Eye (tissue), 1 donor: Measurements from ENCODE around the gene C14orf93.
"Not testable (repeated sequence)": the region's sequence is repeated elsewhere in the genome, so short reads cannot be mapped to it uniquely, and the experiment has no call there.

Experiments used
- DNase-seq: peaks from one replicate; pipeline ENCODE4 v3.0.0-alpha.2; 2015

The C14orf93 gene

GRCh38 chr14:22972313-22972930, 37.5 kb downstream of the C14orf93 start:
- no peak for DNase-seq

- DNase-seq: no peak
Measured at GRCh38 chr14:22971152-22971551, 38.8 kb downstream of the C14orf93 start.

GRCh38 chr14:22966783-22967269, 43.1 kb downstream of the C14orf93 start:
- DNase-seq: no peak

GRCh38 chr14:22965916-22966782, 43.8 kb downstream of the C14orf93 start:
- DNase-seq: not testable (repeated sequence)

GRCh38 chr14:22962061-22962676, 47.8 kb downstream of the C14orf93 start:
- DNase-seq: no peak

GRCh38 chr14:22955702-22956569, 54.0 kb downstream of the C14orf93 start:
- DNase-seq: no peak

- DNase-seq: no peak
Measured at GRCh38 chr14:22952418-22952817, 57.5 kb downstream of the C14orf93 start.

GRCh38 chr14:22951795-22952194, 58.1 kb downstream of the C14orf93 start:
- DNase-seq: not testable (repeated sequence)

GRCh38 chr14:22945642-22946041, 64.3 kb downstream of the C14orf93 start:
- DNase-seq: no peak

GRCh38 chr14:22939684-22940083, 70.3 kb downstream of the C14orf93 start:
- DNase-seq: no peak
